ENCODE results near the gene TNFSF4. TPM values are rescaled to one million over a fixed set of nuclear protein-coding genes. Genes with fewer than 3 reads are reported as not detected.

TNFSF4 gene
- total RNA-seq, 2 experiments from 2014 or later: 0.17 to 0.33 TPM

GRCh38 chr1:173212952-173213491, 5.9 kb upstream of the TNFSF4 start:
- no peak overlapping the region for H3K4me3 ChIP-seq (ENCODE audit: low read length)
- no peaks in the 10 kb centered on the region for H3K9me3 Mint-ChIP-seq
- no peaks in the 10 kb centered on the region for H3K36me3 ChIP-seq (ENCODE audit: insufficient read depth, low read length)
- TF ChIP-seq, protein P1, sequence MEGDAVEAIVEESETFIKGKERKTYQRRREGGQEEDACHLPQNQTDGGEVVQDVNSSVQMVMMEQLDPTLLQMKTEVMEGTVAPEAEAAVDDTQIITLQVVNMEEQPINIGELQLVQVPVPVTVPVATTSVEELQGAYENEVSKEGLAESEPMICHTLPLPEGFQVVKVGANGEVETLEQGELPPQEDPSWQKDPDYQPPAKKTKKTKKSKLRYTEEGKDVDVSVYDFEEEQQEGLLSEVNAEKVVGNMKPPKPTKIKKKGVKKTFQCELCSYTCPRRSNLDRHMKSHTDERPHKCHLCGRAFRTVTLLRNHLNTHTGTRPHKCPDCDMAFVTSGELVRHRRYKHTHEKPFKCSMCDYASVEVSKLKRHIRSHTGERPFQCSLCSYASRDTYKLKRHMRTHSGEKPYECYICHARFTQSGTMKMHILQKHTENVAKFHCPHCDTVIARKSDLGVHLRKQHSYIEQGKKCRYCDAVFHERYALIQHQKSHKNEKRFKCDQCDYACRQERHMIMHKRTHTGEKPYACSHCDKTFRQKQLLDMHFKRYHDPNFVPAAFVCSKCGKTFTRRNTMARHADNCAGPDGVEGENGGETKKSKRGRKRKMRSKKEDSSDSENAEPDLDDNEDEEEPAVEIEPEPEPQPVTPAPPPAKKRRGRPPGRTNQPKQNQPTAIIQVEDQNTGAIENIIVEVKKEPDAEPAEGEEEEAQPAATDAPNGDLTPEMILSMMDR (IDR thresholded peaks at IDR 0.05): no peak
- CTCF ChIA-PET: no interaction called here
- no peak for DNase-seq
- POLR2A ChIA-PET: no interaction called here
- H3K4me3 Mint-ChIP-seq: no peak overlapping the region
- intact Hi-C loops (cut with DNase I, micrococcal nuclease): no loop called here
- no peak overlapping the region for H3K27ac ChIP-seq (ENCODE audit: low read depth in 1 of 2, low read length in 2 of 2)
- no peak for ATAC-seq (ENCODE audit: poor library complexity)
- H3K9me3 ChIP-seq (ENCODE audit: control insufficient read depth in 1 of 2, insufficient read depth in 1 of 2, low read length in 2 of 2): no peaks in the 10 kb centered on the region
- no peaks in the 10 kb centered on the region for H3K4me1 ChIP-seq (ENCODE audit: insufficient read depth, low read length)
- H3K27me3 ChIP-seq (ENCODE audit: control insufficient read depth in 1 of 2, insufficient read depth in 2 of 2, low read length in 2 of 2): no peaks in the 10 kb centered on the region
- no peak overlapping the region for H3K27ac Mint-ChIP-seq
- no peaks in the 10 kb centered on the region for H3K27me3 Mint-ChIP-seq
- H3K4me1 Mint-ChIP-seq (ENCODE audit: low read depth): peaks cover 5% of the 10 kb centered on the region
- no peaks in the 10 kb centered on the region for H3K36me3 Mint-ChIP-seq (ENCODE audit: low read depth)

- CTCF ChIA-PET: no interaction called here
- Mint-ChIP-seq H3K36me3 (ENCODE audit: low read depth) (no peaks in the 10 kb centered on the region), H3K27ac (no peak overlapping the region), H3K27me3 (no peaks in the 10 kb centered on the region), H3K4me1 (ENCODE audit: low read depth) (peaks cover 25% of the 10 kb centered on the region), H3K4me3 (no peak overlapping the region), H3K9me3 (no peaks in the 10 kb centered on the region)
- TF ChIP-seq, protein P1 (IDR thresholded peaks at IDR 0.05): no peak
- no peak overlapping the region for H3K27ac ChIP-seq (ENCODE audit: low read depth in 1 of 2, low read length in 2 of 2)
- DNase-seq (no peak), ATAC-seq (ENCODE audit: poor library complexity) (no peak)
- no peak overlapping the region for H3K4me3 ChIP-seq (ENCODE audit: low read length)
- H3K27me3 ChIP-seq (ENCODE audit: control insufficient read depth in 1 of 2, insufficient read depth in 2 of 2, low read length in 2 of 2): no peaks in the 10 kb centered on the region
- intact Hi-C loops (cut with DNase I, micrococcal nuclease): no loop called here
- peaks cover 12% of the 10 kb centered on the region for H3K4me1 ChIP-seq (ENCODE audit: insufficient read depth, low read length)
- POLR2A ChIA-PET: no interaction called here
- no peaks in the 10 kb centered on the region for H3K36me3 ChIP-seq (ENCODE audit: insufficient read depth, low read length)
- no peaks in the 10 kb centered on the region for H3K9me3 ChIP-seq (ENCODE audit: control insufficient read depth in 1 of 2, insufficient read depth in 1 of 2, low read length in 2 of 2)
These were observed 3.6 kb upstream of the TNFSF4 start for GRCh38 chr1:173210716-173211231.

DNA sequence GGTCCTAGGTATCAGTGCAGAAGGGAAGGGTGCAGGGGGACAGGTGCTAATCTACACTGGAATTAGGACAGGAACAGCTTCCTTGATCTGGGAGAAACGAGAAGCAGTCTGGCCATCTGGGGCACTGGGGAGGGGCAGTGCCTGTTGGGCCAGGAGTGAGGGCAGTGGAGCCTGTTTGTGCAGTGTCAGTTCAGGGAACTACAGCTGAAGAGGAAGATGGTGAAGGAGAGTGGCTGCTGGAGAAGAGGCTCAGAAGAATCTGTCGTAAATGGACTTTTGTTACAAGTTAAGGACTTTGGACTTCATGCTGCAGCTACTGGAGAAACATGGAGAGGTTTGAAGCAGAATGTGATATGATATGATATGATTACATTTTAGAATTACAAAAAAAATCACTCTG, 3.2 kb upstream of the TNFSF4 start:
- H3K9me3 Mint-ChIP-seq: no peaks in the 10 kb centered on the region
- H3K27me3 Mint-ChIP-seq: no peaks in the 10 kb centered on the region
- no peak overlapping the region for H3K27ac ChIP-seq (ENCODE audit: low read depth in 1 of 2, low read length in 2 of 2)
- ATAC-seq (ENCODE audit: poor library complexity) (no peak), DNase-seq (no peak)
- POLR2A ChIA-PET: no interaction called here
- H3K4me3 ChIP-seq (ENCODE audit: low read length): no peak overlapping the region
- H3K4me1 ChIP-seq (ENCODE audit: insufficient read depth, low read length): peaks cover 17% of the 10 kb centered on the region
- H3K27me3 ChIP-seq (ENCODE audit: control insufficient read depth in 1 of 2, insufficient read depth in 2 of 2, low read length in 2 of 2): no peaks in the 10 kb centered on the region
- H3K27ac Mint-ChIP-seq: no peak overlapping the region
- CTCF ChIA-PET: no interaction called here
- intact Hi-C loops (cut with DNase I, micrococcal nuclease): no loop called here
- peaks cover 30% of the 10 kb centered on the region for H3K4me1 Mint-ChIP-seq (ENCODE audit: low read depth)
- TF ChIP-seq, protein P1 (IDR thresholded peaks at IDR 0.05): no peak
- H3K36me3 ChIP-seq (ENCODE audit: insufficient read depth, low read length): no peaks in the 10 kb centered on the region
- H3K9me3 ChIP-seq (ENCODE audit: control insufficient read depth in 1 of 2, insufficient read depth in 1 of 2, low read length in 2 of 2): no peaks in the 10 kb centered on the region
- H3K36me3 Mint-ChIP-seq (ENCODE audit: low read depth): no peaks in the 10 kb centered on the region
- no peak overlapping the region for H3K4me3 Mint-ChIP-seq

Data from CD4-positive, alpha-beta T cell (primary cell).